ENCODE data around the gene RAB3B.

The RAB3B gene

DNA sequence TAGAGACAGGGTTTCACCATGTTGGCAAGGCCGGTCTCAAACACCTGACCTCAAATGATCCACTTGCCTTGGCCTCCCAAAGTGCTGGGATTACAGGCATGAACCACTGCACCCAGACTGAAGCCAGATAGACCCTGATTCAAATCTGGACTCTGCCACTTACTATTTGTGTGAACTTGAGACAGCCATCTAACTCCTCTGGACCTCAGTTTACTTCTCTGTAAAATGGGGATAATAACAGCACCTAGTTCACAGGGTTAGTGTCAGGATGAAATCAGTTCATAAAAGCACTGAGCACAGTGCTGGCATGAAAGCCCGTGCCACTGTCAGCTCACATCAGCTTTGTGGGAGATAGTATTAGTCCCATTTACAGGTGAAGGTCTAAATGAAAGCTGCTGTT, 28.5 kb downstream of the RAB3B start:
- DNase-seq (ENCODE audit: insufficient read length, low spot score) (no peak), FAIRE-seq (no peak)
- TF ChIP-seq, protein P1, sequence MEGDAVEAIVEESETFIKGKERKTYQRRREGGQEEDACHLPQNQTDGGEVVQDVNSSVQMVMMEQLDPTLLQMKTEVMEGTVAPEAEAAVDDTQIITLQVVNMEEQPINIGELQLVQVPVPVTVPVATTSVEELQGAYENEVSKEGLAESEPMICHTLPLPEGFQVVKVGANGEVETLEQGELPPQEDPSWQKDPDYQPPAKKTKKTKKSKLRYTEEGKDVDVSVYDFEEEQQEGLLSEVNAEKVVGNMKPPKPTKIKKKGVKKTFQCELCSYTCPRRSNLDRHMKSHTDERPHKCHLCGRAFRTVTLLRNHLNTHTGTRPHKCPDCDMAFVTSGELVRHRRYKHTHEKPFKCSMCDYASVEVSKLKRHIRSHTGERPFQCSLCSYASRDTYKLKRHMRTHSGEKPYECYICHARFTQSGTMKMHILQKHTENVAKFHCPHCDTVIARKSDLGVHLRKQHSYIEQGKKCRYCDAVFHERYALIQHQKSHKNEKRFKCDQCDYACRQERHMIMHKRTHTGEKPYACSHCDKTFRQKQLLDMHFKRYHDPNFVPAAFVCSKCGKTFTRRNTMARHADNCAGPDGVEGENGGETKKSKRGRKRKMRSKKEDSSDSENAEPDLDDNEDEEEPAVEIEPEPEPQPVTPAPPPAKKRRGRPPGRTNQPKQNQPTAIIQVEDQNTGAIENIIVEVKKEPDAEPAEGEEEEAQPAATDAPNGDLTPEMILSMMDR (IDR thresholded peaks at IDR 0.05; ENCODE audit: insufficient read depth, missing control alignments): no peak

DNA sequence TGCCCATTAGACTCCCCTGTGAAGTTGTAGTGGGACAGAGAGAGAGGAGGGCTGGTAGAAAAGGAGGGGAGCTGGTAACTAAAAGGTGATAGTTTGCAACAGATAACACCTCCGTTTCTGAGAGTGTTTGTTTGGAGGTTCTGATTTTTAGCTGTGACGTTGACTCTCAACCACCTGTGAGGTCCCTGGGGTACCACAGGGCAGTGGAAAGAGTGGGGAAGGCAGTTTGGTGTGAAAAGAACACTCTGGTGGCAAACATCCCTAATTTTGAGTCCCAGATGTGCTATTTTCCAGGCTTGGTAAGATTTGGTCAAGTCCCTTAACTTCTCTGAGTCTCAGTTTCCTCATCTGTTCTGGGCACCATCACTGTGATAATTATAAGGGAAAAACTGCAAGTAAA, 29.3 kb downstream of the RAB3B start:
- TF ChIP-seq, protein P1 (IDR thresholded peaks at IDR 0.05; ENCODE audit: insufficient read depth, missing control alignments): no peak
- FAIRE-seq (no peak), DNase-seq (ENCODE audit: insufficient read length, low spot score) (no peak)

GRCh38 chr1:51960262-51960661, 30.2 kb downstream of the RAB3B start:
- TF ChIP-seq, protein P1 (IDR thresholded peaks at IDR 0.05; ENCODE audit: insufficient read depth, missing control alignments): no peak
- DNase-seq (ENCODE audit: insufficient read length, low spot score) (no peak), FAIRE-seq (no peak)

- FAIRE-seq (no peak), DNase-seq (ENCODE audit: insufficient read length, low spot score) (no peak)
- TF ChIP-seq, protein P1 (IDR thresholded peaks at IDR 0.05; ENCODE audit: insufficient read depth, missing control alignments): no peak
Observed at GRCh38 chr1:51958824-51959223, 31.7 kb downstream of the RAB3B start.

GRCh38 chr1:51957618-51958017, 32.9 kb downstream of the RAB3B start:
- FAIRE-seq (no peak), DNase-seq (ENCODE audit: insufficient read length, low spot score) (no peak)
- TF ChIP-seq, protein P1 (IDR thresholded peaks at IDR 0.05; ENCODE audit: insufficient read depth, missing control alignments): no peak

- FAIRE-seq: no peak
- no peak for DNase-seq (ENCODE audit: insufficient read length, low spot score)
Observed at GRCh38 chr1:51956528-51957509, 33.7 kb downstream of the RAB3B start.

More at GRCh38 chr1:51956528-51957509, 33.7 kb downstream of the RAB3B start:
- TF ChIP-seq, protein P1 (IDR thresholded peaks at IDR 0.05; ENCODE audit: insufficient read depth, missing control alignments): no peak
